Neuron (in vitro differentiated cells): ENCODE measurements around the gene KCNH1.
"Not testable (repeated sequence)": the region's sequence is repeated elsewhere in the genome, so short reads cannot be mapped to it uniquely, and the experiment has no call there.

Source experiments
- H2AFZ ChIP-seq: one replicate; pipeline ENCODE4 v1.6.1; 2013; ENCODE audit warnings: low read depth, mild to moderate bottlenecking, inconsistent platforms, low read length, moderate library complexity
- H3K27me3 ChIP-seq: one replicate; pipeline ENCODE4 v1.6.1; 2013; ENCODE audit warnings: low read length; ENCODE audit not compliant: insufficient read depth
- H3K36me3 ChIP-seq: one replicate; pipeline ENCODE4 v1.6.1; 2013; ENCODE audit warnings: low read length; ENCODE audit not compliant: insufficient read depth
- H3K4me1 ChIP-seq: one replicate; pipeline ENCODE4 v1.6.1; 2013; ENCODE audit warnings: low read length; ENCODE audit not compliant: insufficient read depth
- H3K4me3 ChIP-seq: 2 replicates; pipeline ENCODE4 v1.5.1; 2013; ENCODE audit warnings: mild to moderate bottlenecking, low read length, moderate library complexity
- H3K9me3 ChIP-seq: one replicate; pipeline ENCODE4 v1.6.1; 2013; ENCODE audit warnings: low read length

Gene KCNH1

DNA sequence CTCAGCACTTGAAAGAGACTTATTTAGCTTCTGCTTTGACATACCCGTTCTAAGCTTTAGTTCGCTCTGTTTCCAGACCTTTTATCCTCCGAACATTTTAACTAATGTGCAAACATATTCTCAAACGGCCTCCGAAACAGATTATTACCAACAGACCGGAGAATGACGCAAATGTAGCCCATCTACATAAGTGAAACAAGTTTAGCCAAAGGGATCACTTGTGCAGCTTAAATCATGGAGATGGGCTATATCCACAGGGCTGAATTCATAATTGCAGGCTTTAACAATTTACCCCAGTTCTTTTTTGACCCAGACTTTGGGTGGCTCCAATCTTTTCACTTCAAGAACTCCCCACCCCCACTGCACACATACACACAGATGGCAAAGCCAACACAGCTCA, 119.7 kb downstream of the KCNH1 start:
- Histone ChIP-seq H3K27me3 (no peaks in the 10 kb centered on the region), H3K9me3 (no peaks in the 10 kb centered on the region)

DNA sequence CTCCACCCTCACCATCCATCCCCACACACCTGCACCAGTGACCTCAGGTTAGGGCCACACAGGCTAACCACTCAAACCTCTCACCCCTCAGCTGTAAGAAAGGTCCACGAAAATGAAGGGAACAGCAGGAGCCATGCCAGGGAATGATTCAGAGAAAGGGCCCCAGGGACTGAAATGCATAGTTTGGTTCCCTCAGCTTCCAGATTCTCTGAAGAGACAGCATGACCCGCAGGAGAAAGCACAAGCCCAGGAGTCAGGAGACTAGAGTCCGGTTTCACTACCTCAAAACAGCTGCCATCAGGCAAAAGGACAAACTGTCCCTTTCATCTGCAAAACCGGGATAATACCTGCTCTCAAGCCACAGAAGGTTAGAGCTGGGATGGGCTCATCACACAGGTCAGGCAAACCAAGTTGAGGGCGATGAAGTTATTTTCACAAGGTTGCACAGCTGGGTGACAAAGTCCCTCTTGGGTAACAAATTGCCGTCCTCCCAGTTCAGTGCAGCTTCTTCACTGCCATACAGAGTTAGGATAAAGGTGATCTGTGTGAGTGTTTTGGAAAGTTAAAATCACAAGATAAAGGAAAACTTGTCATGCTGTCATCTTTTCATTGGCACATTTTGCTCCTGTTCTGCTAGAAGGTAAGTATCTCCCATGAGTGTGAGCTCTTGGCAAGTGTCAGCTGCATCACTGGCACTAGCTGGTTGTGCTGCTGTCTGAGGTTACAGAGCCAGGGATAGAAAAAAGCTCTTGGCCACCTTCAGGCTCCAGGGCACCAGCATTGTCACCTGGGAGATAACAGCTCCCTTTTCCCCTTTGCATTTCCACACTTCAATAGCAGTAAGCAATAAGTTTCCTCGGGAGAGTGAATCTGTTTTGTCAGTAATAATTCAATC, 120.4 kb downstream of the KCNH1 start:
- H3K9me3 ChIP-seq = no peaks in the 10 kb centered on the region
- no peak overlapping the region for H3K4me3 ChIP-seq
- H3K4me1 ChIP-seq = no peaks in the 10 kb centered on the region
- no peaks in the 10 kb centered on the region for H3K36me3 ChIP-seq
- no peak overlapping the region for H2AFZ ChIP-seq
- H3K27me3 ChIP-seq = no peaks in the 10 kb centered on the region

More for the DNA sequence above, 119.7 kb downstream of the KCNH1 start:
- Histone ChIP-seq H2AFZ (no peak overlapping the region), H3K4me1 (no peaks in the 10 kb centered on the region), H3K4me3 (no peak overlapping the region), H3K36me3 (no peaks in the 10 kb centered on the region)

DNA sequence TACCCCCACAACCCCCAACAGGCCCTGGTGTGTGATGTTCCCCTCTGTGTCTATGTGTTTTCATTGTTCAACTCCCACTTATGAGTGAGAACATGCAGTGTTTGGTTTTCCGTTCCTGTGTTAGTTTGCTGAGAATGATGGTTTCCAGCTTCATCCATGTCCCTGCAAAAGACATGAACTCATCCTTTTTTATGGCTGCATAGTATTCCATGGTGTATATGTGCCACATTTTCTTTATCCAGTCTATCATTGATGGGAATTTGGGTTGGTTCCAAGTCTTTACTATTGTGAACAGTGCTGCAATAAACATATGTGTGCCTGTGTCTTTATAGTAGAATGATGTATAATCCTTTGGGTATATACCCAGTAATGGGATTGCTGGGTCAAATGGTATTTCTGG, 122.8 kb downstream of the KCNH1 start:
- H2AFZ ChIP-seq, H3K27me3 ChIP-seq, H3K4me1 ChIP-seq, H3K4me3 ChIP-seq, H3K9me3 ChIP-seq, H3K36me3 ChIP-seq: not testable (repeated sequence)

DNA sequence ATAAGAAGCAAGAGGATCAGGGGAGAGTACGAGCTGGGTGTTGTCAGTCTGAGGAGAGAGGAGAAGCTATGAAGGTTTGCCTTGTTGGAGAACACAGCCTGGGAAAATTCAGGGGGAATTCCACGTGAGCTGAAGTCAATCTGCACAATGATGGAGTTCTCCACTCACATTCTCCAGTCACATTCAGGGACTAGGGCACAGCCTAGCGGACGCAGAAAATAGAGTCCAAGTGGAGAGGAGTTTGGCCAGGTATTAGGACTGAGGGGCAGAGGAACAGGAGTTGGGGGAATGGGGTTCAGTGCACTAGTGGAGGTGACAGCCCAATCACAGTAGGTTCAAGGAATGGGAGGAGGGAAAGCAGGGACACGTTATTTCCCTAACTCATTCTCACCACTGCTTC, 124.0 kb downstream of the KCNH1 start:
- Histone ChIP-seq H3K36me3 (no peaks in the 10 kb centered on the region), H3K4me3 (no peak overlapping the region), H3K4me1 (no peaks in the 10 kb centered on the region), H3K27me3 (no peaks in the 10 kb centered on the region), H2AFZ (no peak overlapping the region), H3K9me3 (no peaks in the 10 kb centered on the region)

GRCh38 chr1:211007830-211008229, 126.1 kb downstream of the KCNH1 start:
- no peaks in the 10 kb centered on the region for H3K4me1 ChIP-seq
- no peak overlapping the region for H2AFZ ChIP-seq
- no peaks in the 10 kb centered on the region for H3K9me3 ChIP-seq
- no peak overlapping the region for H3K4me3 ChIP-seq
- no peaks in the 10 kb centered on the region for H3K27me3 ChIP-seq
- H3K36me3 ChIP-seq = no peaks in the 10 kb centered on the region

- not testable (repeated sequence) for H3K4me1 ChIP-seq, H3K4me3 ChIP-seq, H2AFZ ChIP-seq, H3K27me3 ChIP-seq, H3K36me3 ChIP-seq, H3K9me3 ChIP-seq
These were observed 138.0 kb downstream of the KCNH1 start for GRCh38 chr1:210995931-210996330.

- Histone ChIP-seq H3K9me3 (peaks cover 2% of the 10 kb centered on the region), H3K4me1 (no peaks in the 10 kb centered on the region), H3K27me3 (no peaks in the 10 kb centered on the region), H2AFZ (no peak overlapping the region), H3K4me3 (no peak overlapping the region), H3K36me3 (no peaks in the 10 kb centered on the region)
These were observed 141.1 kb downstream of the KCNH1 start for GRCh38 chr1:210992837-210993236.

- no peaks in the 10 kb centered on the region for H3K27me3 ChIP-seq
- H2AFZ ChIP-seq = no peak overlapping the region
- H3K36me3 ChIP-seq = no peaks in the 10 kb centered on the region
- no peak overlapping the region for H3K4me3 ChIP-seq
- no peaks in the 10 kb centered on the region for H3K4me1 ChIP-seq
- no peaks in the 10 kb centered on the region for H3K9me3 ChIP-seq
These were observed 144.0 kb downstream of the KCNH1 start for GRCh38 chr1:210989905-210990304.

- H2AFZ ChIP-seq = no peak overlapping the region
- H3K4me1 ChIP-seq = no peaks in the 10 kb centered on the region
- no peaks in the 10 kb centered on the region for H3K9me3 ChIP-seq
- H3K4me3 ChIP-seq = no peak overlapping the region
- no peaks in the 10 kb centered on the region for H3K36me3 ChIP-seq
- H3K27me3 ChIP-seq = no peaks in the 10 kb centered on the region
These were observed 152.5 kb downstream of the KCNH1 start for GRCh38 chr1:210981490-210981889.

DNA sequence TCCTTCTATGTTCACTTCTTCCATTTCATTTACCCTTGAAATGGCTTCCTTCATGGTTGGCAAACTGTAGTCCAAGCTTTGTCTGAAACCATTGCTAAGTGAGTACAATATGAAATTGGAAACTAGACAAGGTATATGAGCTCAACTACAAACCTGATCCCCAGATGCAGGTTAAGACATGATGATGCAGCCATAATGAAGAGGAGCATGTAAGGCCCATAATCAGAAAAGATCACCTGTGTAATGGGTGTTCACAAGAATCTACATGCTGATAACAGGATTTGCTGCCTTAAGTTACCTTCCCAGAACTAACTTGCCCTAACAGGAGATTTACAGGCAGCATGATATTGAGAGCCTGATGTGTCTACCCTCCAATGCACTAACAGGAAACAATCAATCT, 153.9 kb downstream of the KCNH1 start:
- Histone ChIP-seq H3K4me1 (no peaks in the 10 kb centered on the region), H3K9me3 (no peaks in the 10 kb centered on the region), H2AFZ (no peak overlapping the region), H3K4me3 (no peak overlapping the region), H3K27me3 (no peaks in the 10 kb centered on the region), H3K36me3 (no peaks in the 10 kb centered on the region)

DNA sequence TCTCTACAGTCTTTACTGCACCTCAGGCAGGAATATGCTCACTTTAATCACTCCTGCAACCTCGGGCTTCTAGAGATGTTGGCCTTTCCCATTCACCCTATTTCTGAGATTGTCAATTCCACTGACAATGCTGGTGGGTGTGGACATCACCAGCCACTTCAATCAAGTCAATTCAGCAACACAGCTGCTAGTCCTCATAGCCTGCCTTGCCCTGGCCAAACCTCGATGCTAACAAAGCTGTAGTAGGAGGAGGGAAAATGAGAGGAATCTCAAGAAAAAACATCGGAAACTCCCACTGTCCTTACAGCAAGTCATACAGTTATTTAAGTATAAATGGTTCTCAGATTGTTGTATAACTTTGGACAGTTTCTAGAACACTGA, 155.0 kb downstream of the KCNH1 start:
- no peak overlapping the region for H3K4me3 ChIP-seq
- H3K4me1 ChIP-seq = no peaks in the 10 kb centered on the region
- H3K27me3 ChIP-seq = no peaks in the 10 kb centered on the region
- H3K36me3 ChIP-seq = no peaks in the 10 kb centered on the region
- H3K9me3 ChIP-seq = no peaks in the 10 kb centered on the region
- no peak overlapping the region for H2AFZ ChIP-seq

DNA sequence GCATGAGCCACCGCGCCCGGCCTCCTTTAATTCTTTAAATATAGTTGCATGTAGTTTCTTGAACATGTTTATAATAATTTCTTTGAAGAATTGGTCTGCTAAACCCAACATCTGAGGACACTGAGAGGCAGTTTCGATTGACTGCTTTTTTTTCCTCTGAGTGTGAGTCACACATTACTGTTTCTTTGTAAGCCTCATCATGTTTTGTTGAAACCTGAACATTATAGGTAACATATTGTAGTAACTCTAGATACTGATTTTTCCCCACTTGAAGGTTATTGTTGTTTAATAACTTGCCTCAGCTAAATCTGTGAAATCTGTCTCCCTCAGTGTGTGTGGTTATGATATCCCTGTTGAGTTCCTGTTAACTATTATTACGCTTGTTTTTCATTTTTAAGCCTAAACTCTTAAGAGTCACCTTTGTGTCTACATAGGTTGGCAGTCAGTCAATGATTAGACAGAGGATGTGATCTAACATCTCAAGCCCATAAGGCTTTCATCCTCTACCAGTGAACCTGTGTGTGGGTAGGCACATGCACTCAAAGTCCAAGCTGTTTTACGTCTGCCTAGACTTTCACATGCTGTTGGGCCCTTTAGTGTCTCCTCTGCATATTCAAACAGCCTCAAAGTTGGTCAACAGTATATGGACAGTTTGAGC, 155.5 kb downstream of the KCNH1 start:
- Histone ChIP-seq H3K4me1 (no peaks in the 10 kb centered on the region), H3K27me3 (no peaks in the 10 kb centered on the region), H3K36me3 (no peaks in the 10 kb centered on the region), H3K4me3 (no peak overlapping the region), H3K9me3 (no peaks in the 10 kb centered on the region), H2AFZ (no peak overlapping the region)

GRCh38 chr1:210951279-210951678, 182.7 kb downstream of the KCNH1 start:
- Histone ChIP-seq H2AFZ (no peak overlapping the region), H3K4me1 (no peaks in the 10 kb centered on the region), H3K36me3 (no peaks in the 10 kb centered on the region), H3K27me3 (no peaks in the 10 kb centered on the region), H3K9me3 (no peaks in the 10 kb centered on the region), H3K4me3 (no peak overlapping the region)
